ENCODE data around the gene FAM219B. TPM values are rescaled to one million over a fixed set of nuclear protein-coding genes. Genes with fewer than 3 reads are reported as not detected.

FAM219B gene
- total and polyA plus RNA-seq, 2 experiments from 2014 or later = 28.8 to 61.4 TPM

DNA sequence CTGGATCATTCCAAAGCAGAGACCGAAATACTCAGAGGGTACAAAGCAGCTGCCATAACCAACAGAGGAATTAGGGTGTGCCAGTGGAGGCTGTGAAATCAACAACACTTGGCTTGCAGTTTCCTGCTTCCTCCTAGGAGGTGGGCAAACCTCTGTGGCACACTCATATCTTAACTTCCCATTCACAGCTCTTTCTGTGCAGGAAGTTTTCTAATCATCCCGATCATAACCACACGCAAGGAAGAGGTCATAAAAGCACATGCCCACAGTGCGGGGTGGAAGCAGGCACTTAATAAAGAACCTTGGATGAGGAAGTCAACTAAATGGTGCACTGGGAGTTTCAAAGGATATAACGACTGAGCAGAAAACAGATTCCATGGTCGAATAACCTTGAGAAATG is 38.6 kb downstream of the FAM219B start:
- Histone ChIP-seq H2AFZ (no peak overlapping the region), H3K36me3 (ENCODE audit: insufficient read depth) (no peaks in the 10 kb centered on the region), H3K4me2 (no peak overlapping the region), H3K27me3 (ENCODE audit: insufficient read depth) (no peaks in the 10 kb centered on the region), H3K9me2 (ENCODE audit: insufficient read depth) (no peaks in the 10 kb centered on the region), H4K20me1 (replicated peaks; ENCODE audit: insufficient read depth) (peaks cover 38% of the 10 kb centered on the region), H3K79me2 (replicated peaks; ENCODE audit: insufficient read depth) (peaks cover 58% of the 10 kb centered on the region), H3K27ac (ENCODE audit: low read depth) (no peak overlapping the region), H3K4me3 (no peak overlapping the region), H3F3A (replicated peaks; ENCODE audit: low read depth) (no peaks in the 10 kb centered on the region), H3K4me1 (ENCODE audit: insufficient read depth) (no peaks in the 10 kb centered on the region)
- H3K4me1 Mint-ChIP-seq = peaks cover 23% of the 10 kb centered on the region
- H3K4me3 Mint-ChIP-seq = no peak overlapping the region
- DNase-seq (ENCODE audit: low spot score) (no peak), ATAC-seq (no peak)
- TF ChIP-seq ZNF331 (CRISPR knock-in tag; IDR thresholded peaks at IDR 0.05; ENCODE audit: low read depth) (no peak), POLR2AphosphoS5 (IDR thresholded peaks at IDR 0.05; ENCODE audit: low read depth) (no peak), STAT1 (IDR thresholded peaks at IDR 0.05; ENCODE audit: unreplicated experiment) (no peak), EZH2 (IDR thresholded peaks at IDR 0.05; ENCODE audit: low read depth, unreplicated experiment) (no peak), JUNB (IDR thresholded peaks at IDR 0.05; ENCODE audit: unreplicated experiment) (no peak), EZH2phosphoT487 (IDR thresholded peaks at IDR 0.05; ENCODE audit: unreplicated experiment) (no peak), CREB1 (CRISPR knock-in tag; IDR thresholded peaks at IDR 0.05; ENCODE audit: low read depth) (no peak), NANOG (IDR thresholded peaks at IDR 0.05; ENCODE audit: borderline replicate concordance) (no peak), ZNF114 (CRISPR knock-in tag; IDR thresholded peaks at IDR 0.05) (no peak)
- TF ChIP-seq, protein P1, sequence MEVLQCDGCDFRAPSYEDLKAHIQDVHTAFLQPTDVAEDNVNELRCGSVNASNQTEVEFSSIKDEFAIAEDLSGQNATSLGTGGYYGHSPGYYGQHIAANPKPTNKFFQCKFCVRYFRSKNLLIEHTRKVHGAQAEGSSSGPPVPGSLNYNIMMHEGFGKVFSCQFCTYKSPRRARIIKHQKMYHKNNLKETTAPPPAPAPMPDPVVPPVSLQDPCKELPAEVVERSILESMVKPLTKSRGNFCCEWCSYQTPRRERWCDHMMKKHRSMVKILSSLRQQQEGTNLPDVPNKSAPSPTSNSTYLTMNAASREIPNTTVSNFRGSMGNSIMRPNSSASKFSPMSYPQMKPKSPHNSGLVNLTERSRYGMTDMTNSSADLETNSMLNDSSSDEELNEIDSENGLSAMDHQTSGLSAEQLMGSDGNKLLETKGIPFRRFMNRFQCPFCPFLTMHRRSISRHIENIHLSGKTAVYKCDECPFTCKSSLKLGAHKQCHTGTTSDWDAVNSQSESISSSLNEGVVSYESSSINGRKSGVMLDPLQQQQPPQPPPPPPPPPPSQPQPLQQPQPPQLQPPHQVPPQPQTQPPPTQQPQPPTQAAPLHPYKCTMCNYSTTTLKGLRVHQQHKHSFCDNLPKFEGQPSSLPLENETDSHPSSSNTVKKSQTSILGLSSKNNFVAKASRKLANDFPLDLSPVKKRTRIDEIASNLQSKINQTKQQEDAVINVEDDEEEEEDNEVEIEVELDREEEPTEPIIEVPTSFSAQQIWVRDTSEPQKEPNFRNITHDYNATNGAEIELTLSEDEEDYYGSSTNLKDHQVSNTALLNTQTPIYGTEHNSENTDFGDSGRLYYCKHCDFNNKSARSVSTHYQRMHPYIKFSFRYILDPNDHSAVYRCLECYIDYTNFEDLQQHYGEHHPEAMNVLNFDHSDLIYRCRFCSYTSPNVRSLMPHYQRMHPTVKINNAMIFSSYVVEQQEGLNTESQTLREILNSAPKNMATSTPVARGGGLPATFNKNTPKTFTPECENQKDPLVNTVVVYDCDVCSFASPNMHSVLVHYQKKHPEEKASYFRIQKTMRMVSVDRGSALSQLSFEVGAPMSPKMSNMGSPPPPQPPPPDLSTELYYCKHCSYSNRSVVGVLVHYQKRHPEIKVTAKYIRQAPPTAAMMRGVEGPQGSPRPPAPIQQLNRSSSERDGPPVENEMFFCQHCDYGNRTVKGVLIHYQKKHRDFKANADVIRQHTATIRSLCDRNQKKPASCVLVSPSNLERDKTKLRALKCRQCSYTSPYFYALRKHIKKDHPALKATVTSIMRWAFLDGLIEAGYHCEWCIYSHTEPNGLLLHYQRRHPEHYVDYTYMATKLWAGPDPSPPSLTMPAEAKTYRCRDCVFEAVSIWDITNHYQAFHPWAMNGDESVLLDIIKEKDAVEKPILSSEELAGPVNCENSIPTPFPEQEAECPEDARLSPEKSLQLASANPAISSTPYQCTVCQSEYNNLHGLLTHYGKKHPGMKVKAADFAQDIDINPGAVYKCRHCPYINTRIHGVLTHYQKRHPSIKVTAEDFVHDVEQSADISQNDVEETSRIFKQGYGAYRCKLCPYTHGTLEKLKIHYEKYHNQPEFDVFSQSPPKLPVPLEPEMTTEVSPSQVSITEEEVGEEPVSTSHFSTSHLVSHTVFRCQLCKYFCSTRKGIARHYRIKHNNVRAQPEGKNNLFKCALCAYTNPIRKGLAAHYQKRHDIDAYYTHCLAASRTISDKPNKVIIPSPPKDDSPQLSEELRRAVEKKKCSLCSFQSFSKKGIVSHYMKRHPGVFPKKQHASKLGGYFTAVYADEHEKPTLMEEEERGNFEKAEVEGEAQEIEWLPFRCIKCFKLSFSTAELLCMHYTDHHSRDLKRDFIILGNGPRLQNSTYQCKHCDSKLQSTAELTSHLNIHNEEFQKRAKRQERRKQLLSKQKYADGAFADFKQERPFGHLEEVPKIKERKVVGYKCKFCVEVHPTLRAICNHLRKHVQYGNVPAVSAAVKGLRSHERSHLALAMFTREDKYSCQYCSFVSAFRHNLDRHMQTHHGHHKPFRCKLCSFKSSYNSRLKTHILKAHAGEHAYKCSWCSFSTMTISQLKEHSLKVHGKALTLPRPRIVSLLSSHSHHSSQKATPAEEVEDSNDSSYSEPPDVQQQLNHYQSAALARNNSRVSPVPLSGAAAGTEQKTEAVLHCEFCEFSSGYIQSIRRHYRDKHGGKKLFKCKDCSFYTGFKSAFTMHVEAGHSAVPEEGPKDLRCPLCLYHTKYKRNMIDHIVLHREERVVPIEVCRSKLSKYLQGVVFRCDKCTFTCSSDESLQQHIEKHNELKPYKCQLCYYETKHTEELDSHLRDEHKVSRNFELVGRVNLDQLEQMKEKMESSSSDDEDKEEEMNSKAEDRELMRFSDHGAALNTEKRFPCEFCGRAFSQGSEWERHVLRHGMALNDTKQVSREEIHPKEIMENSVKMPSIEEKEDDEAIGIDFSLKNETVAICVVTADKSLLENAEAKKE (CRISPR knock-in tag; IDR thresholded peaks at IDR 0.05) = no peak
- TF ChIP-seq, protein P2, sequence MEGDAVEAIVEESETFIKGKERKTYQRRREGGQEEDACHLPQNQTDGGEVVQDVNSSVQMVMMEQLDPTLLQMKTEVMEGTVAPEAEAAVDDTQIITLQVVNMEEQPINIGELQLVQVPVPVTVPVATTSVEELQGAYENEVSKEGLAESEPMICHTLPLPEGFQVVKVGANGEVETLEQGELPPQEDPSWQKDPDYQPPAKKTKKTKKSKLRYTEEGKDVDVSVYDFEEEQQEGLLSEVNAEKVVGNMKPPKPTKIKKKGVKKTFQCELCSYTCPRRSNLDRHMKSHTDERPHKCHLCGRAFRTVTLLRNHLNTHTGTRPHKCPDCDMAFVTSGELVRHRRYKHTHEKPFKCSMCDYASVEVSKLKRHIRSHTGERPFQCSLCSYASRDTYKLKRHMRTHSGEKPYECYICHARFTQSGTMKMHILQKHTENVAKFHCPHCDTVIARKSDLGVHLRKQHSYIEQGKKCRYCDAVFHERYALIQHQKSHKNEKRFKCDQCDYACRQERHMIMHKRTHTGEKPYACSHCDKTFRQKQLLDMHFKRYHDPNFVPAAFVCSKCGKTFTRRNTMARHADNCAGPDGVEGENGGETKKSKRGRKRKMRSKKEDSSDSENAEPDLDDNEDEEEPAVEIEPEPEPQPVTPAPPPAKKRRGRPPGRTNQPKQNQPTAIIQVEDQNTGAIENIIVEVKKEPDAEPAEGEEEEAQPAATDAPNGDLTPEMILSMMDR (conservative IDR thresholded peaks at IDR 0.05; ENCODE audit: low read depth in 2 of 2) = no peak
- TF ChIP-seq, protein P3, sequence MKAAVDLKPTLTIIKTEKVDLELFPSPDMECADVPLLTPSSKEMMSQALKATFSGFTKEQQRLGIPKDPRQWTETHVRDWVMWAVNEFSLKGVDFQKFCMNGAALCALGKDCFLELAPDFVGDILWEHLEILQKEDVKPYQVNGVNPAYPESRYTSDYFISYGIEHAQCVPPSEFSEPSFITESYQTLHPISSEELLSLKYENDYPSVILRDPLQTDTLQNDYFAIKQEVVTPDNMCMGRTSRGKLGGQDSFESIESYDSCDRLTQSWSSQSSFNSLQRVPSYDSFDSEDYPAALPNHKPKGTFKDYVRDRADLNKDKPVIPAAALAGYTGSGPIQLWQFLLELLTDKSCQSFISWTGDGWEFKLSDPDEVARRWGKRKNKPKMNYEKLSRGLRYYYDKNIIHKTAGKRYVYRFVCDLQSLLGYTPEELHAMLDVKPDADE (IDR thresholded peaks at IDR 0.05) = no peak
- TF ChIP-seq, protein P4, sequence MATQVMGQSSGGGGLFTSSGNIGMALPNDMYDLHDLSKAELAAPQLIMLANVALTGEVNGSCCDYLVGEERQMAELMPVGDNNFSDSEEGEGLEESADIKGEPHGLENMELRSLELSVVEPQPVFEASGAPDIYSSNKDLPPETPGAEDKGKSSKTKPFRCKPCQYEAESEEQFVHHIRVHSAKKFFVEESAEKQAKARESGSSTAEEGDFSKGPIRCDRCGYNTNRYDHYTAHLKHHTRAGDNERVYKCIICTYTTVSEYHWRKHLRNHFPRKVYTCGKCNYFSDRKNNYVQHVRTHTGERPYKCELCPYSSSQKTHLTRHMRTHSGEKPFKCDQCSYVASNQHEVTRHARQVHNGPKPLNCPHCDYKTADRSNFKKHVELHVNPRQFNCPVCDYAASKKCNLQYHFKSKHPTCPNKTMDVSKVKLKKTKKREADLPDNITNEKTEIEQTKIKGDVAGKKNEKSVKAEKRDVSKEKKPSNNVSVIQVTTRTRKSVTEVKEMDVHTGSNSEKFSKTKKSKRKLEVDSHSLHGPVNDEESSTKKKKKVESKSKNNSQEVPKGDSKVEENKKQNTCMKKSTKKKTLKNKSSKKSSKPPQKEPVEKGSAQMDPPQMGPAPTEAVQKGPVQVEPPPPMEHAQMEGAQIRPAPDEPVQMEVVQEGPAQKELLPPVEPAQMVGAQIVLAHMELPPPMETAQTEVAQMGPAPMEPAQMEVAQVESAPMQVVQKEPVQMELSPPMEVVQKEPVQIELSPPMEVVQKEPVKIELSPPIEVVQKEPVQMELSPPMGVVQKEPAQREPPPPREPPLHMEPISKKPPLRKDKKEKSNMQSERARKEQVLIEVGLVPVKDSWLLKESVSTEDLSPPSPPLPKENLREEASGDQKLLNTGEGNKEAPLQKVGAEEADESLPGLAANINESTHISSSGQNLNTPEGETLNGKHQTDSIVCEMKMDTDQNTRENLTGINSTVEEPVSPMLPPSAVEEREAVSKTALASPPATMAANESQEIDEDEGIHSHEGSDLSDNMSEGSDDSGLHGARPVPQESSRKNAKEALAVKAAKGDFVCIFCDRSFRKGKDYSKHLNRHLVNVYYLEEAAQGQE (IDR thresholded peaks at IDR 0.05; ENCODE audit: unreplicated experiment) = no peak
- H3K27me3 Mint-ChIP-seq (ENCODE audit: insufficient read depth, low read depth, poor library complexity) = peaks cover 14% of the 10 kb centered on the region
- H3K36me3 Mint-ChIP-seq (ENCODE audit: low read depth) = peaks cover 19% of the 10 kb centered on the region; the same call in 2 of the 3 replicates
- no peaks in the 10 kb centered on the region for H3K9me3 Mint-ChIP-seq
- H3K27ac Mint-ChIP-seq = no peak overlapping the region; the same call in 1 of the 2 replicates
